ENCODE data around the gene STK17A.

Gene STK17A

DNA sequence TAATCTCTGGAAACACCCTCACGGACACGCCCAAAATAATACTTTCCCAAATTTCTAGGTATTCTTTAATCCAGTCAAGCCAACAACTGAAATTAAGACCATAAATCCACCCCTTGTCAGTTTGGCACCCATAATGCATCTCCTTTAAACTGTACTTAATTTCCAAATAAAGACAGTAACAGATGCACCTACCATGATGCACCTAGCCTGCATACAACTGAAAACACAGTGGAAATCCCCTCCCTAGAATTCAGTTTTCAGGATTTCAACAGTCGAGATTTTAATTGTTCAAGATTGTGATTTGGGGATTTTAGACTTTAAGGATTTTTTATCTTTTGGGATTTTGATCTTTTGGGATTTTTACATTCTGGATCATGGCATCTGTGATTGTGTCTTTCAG lies 17.1 kb downstream of the STK17A start:
- no peaks in the 10 kb centered on the region; the same call in none of the 2 replicates for H3K36me3 ChIP-seq (ENCODE audit: insufficient read depth, low read length)
- no peaks in the 10 kb centered on the region for H3K4me1 ChIP-seq (ENCODE audit: insufficient read depth, low read length)
- no peak overlapping the region for H3K9ac ChIP-seq (ENCODE audit: low read depth, low read length)

DNA sequence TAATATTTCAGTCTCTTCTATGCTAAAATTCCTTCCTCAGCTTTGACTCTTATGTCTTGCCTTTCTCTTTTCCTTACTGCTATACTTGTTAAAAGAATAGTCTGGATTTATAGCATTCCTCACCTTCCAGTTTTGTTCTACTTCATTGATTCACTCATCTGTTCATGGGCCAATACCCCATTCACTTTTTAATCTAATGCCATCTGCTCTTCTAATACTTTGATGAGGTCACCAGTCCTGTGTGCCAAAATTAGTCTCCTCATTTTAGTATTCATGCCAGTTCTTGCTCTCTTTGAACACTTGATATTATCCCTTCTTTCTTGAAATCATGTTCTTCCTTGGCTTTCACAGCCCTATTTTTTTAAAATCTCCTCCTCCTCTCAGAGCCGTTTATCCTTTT lies 19.3 kb downstream of the STK17A start:
- Histone ChIP-seq H3K4me1 (ENCODE audit: insufficient read depth, low read length) (no peaks in the 10 kb centered on the region), H3K9ac (ENCODE audit: low read depth, low read length) (no peak overlapping the region), H3K36me3 (ENCODE audit: insufficient read depth, low read length) (no peaks in the 10 kb centered on the region; the same call in 1 of the 2 replicates), H3K9me3 (ENCODE audit: control insufficient read depth, insufficient read depth, low read length) (peaks cover 3% of the 10 kb centered on the region; the same call in 1 of the 2 replicates)

More for the DNA sequence above, 17.1 kb downstream of the STK17A start:
- H3K9me3 ChIP-seq (ENCODE audit: control insufficient read depth, insufficient read depth, low read length) = peaks cover 1% of the 10 kb centered on the region; the same call in 1 of the 2 replicates

DNA sequence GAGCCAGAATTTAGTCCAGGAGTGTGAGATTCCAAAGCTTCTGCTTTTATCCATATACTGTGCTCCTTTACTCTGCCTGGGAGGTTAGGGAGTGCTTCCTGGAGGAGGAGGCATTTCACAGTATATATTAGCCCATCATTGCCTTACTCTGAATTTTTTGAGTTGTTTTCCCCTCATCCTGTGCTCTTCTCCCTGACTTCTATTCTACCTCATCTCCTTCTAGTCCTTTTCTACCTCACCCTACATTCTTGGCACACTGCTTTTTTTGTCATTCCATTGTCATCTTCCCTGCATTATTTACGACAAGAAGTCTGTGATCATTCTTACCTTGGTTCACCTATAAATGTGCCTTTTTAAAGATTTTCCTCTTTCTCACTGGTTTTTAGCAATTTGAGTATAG lies 21.3 kb downstream of the STK17A start:
- Histone ChIP-seq H3K9me3 (ENCODE audit: control insufficient read depth, insufficient read depth, low read length) (peaks cover 3% of the 10 kb centered on the region; the same call in 1 of the 2 replicates), H3K36me3 (ENCODE audit: insufficient read depth, low read length) (peaks cover 4% of the 10 kb centered on the region; the same call in 1 of the 2 replicates), H3K4me1 (ENCODE audit: insufficient read depth, low read length) (no peaks in the 10 kb centered on the region), H3K9ac (ENCODE audit: low read depth, low read length) (no peak overlapping the region)

DNA sequence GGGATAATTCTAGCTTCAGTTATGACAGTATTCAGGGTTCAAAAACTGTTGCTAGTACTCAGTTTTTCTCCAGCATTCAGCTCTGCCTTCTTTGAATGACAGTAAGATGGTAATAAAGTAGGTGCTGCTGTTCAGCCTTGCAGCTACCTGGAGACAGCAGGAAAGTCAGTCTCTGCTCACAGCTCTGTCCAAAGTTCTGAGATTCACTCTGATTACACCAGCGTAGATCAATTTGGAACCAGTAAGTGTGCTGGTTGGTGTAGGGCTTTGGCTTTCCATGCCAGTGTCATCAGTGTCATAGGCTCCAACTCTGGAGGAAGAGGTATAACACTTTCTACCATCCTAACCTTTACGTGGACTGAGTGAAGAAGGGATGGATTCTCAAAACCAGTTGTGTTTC lies 26.2 kb downstream of the STK17A start:
- Histone ChIP-seq H3K9me3 (ENCODE audit: control insufficient read depth, insufficient read depth, low read length) (peaks cover 3% of the 10 kb centered on the region; the same call in 1 of the 2 replicates), H3K36me3 (ENCODE audit: insufficient read depth, low read length) (peaks cover 9% of the 10 kb centered on the region), H3K4me1 (ENCODE audit: insufficient read depth, low read length) (no peaks in the 10 kb centered on the region), H3K9ac (ENCODE audit: low read depth, low read length) (no peak overlapping the region)

DNA sequence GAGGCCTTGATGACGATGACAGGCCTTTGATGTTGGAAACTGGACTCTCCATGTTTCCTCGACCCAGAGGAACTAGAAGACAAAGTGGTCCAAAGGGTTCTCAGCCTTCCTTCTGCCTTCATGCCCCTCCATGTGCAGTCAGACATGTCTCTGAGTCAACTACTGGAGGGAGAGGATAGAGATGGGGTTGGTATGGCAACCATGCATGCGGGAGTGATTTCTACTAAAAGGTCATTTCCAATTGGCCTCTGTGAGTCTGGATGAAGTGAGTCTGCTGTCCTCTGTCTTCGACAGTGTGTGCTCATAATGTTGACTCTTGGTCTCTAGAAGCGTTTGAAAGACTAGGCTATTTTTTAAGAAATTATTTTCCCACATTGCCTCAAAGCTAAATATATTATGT lies 29.2 kb downstream of the STK17A start:
- Histone ChIP-seq H3K9me3 (ENCODE audit: control insufficient read depth, insufficient read depth, low read length) (no peaks in the 10 kb centered on the region; the same call in 1 of the 2 replicates), H3K4me1 (ENCODE audit: insufficient read depth, low read length) (no peaks in the 10 kb centered on the region), H3K9ac (ENCODE audit: low read depth, low read length) (no peak overlapping the region), H3K36me3 (ENCODE audit: insufficient read depth, low read length) (peaks cover 9% of the 10 kb centered on the region)

DNA sequence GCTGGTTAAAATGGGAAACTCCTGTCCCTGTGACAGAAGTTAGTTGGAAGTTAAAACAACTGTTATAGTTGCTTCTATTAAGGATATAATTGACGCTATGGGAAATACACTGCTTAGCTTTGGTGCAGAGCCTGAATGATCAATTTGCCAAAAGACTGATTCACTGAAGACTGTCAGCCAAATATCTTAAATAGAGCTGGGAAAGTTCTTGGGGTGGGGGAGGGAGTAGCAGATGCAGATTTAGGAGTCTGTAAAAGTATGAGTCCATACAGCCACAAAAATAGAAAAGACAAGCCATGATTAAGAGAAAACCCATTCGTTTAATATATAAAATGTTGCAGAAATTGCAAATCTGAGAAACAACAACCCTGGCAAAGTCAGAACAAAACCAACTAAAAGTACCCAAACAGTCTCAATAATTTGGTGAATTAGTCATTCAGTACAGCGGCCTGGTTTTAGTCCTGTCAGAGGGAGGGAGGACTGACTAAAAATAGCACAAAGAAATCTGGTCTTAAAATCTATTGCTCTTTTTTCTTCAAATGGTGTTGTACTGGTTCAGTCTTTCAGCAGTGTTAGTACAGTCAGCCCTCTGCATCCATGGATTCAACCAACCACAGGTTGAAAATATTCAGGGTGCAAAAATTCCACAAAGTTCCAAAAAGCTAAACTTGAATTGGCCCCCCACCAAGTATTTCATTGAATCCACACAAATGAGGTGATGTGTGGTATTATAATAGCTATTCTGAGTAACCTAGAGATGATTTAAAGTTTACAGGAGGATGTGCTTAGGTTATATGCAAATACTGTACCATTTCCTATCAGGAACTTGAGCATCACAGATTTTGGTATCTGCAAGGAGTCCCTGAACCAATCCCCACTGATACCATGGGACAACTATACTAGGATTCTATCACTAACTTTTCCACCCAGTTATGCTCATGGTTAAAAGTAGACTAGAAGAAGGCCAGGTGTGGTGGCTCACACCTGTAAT lies 30.0 kb downstream of the STK17A start:
- Histone ChIP-seq H3K36me3 (ENCODE audit: insufficient read depth, low read length) (peaks cover 9% of the 10 kb centered on the region), H3K9ac (ENCODE audit: low read depth, low read length) (no peak overlapping the region), H3K9me3 (ENCODE audit: control insufficient read depth, insufficient read depth, low read length) (no peaks in the 10 kb centered on the region; the same call in 1 of the 2 replicates), H3K4me1 (ENCODE audit: insufficient read depth, low read length) (no peaks in the 10 kb centered on the region)

DNA sequence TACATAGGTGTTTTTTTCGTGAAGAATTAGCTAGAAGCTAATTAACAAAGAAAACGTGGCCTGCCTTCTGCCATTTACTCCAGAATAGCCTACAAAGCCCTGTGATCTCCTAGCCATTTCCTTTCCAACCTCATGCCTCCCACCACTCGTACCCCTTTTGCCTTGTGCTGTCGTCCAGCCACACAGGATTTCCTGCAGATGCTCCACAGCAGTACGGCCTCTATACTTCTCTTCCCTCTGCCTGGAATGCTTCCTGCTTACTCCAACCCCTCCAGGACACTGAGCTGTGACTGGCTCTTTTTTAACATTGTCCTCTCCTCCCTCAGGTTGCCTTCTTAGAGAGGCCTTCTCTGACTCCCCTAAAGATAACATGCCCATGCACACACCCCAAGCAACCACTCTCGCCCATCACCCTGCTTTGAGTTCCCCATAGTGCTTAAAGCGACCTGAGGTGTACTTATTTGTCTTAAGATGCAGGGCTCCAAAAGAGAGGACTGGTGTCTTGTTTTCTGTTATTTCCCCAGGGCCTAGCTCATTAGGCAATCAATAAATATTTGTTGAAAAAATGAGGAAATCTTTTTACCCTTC lies 32.7 kb downstream of the STK17A start:
- no peaks in the 10 kb centered on the region for H3K4me1 ChIP-seq (ENCODE audit: insufficient read depth, low read length)
- H3K9ac ChIP-seq (ENCODE audit: low read depth, low read length) = no peak overlapping the region
- H3K9me3 ChIP-seq (ENCODE audit: control insufficient read depth, insufficient read depth, low read length) = no peaks in the 10 kb centered on the region; the same call in 1 of the 2 replicates
- peaks cover 6% of the 10 kb centered on the region for H3K36me3 ChIP-seq (ENCODE audit: insufficient read depth, low read length)

DNA sequence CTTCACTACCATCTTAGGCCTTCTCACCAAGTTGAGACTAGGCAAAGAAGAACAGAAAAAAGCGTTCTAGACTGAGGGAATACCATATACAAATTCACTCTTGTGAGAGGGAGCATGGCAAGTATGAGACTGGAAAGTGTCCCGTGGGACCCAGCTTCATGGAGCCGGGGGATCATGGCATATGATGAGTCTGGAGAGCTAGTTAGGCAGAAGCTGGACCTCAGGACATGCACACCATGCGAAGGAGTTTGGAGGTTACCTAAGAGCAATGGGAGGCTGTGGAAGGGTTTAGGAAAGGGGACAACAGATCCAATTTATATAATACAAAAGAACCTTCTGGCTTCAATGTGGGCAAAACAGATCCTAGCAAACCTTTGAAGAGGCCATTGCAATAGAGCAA lies 34.1 kb downstream of the STK17A start:
- H3K9ac ChIP-seq (ENCODE audit: low read depth, low read length) = no peak overlapping the region
- H3K36me3 ChIP-seq (ENCODE audit: insufficient read depth, low read length) = peaks cover 6% of the 10 kb centered on the region
- no peaks in the 10 kb centered on the region for H3K4me1 ChIP-seq (ENCODE audit: insufficient read depth, low read length)
- no peaks in the 10 kb centered on the region; the same call in 1 of the 2 replicates for H3K9me3 ChIP-seq (ENCODE audit: control insufficient read depth, insufficient read depth, low read length)

DNA sequence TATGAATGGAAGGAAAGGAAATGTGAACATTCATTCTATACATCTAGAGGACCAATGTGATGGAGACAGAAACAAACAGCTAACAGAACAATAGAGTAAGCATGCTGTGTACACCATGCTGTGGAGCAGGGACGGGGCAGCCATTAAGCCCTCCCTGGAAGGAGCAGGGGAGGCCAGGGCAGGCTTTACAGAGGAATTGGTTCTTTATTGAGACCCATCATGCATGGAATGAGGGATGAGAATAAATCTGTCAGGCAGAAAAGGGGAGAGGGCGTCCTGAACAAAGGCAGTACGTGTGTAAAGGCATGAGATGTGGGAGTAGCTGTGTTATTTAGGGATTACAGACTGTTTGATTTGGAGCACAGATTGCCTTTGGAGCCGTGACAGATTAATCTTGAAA lies 35.2 kb downstream of the STK17A start:
- Histone ChIP-seq H3K9me3 (ENCODE audit: control insufficient read depth, insufficient read depth, low read length) (no peaks in the 10 kb centered on the region; the same call in 1 of the 2 replicates), H3K36me3 (ENCODE audit: insufficient read depth, low read length) (peaks cover 6% of the 10 kb centered on the region), H3K4me1 (ENCODE audit: insufficient read depth, low read length) (no peaks in the 10 kb centered on the region), H3K9ac (ENCODE audit: low read depth, low read length) (no peak overlapping the region)

DNA sequence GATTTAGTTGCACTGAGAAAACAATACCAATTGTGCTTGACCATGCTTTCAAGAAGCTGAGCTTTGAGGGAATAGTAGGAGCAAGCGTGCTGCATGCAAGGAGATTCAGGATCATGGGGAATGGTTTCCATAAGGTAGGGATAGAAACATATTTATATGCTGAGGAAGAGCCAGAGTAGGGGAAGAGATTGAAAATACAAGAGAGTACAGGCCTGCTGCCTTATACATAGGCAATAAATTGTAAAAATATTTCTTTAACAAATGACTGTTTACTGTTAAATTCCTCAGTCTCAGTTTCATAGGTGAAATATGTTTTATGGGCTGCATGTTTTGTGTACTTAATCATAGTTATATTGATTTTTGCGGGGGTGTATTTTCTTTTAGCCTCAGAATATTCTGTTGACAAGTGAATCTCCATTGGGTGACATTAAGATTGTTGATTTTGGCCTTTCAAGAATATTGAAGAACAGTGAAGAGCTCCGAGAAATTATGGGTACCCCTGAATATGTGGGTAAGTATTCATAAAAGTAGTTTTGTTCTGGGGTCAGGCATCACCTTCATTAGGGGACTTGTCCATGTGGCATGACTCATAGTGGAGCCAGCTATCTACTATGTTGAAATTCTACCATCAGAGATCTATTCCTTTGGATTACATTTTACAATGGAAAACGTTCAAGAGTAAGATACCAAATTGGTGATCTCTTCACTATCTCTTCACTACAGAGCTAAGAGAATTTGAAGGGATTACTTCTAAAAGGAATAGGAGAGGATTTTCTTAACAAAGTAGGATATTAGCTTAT lies 36.5 kb downstream of the STK17A start:
- no peak overlapping the region for H3K9ac ChIP-seq (ENCODE audit: low read depth, low read length)
- no peaks in the 10 kb centered on the region for H3K4me1 ChIP-seq (ENCODE audit: insufficient read depth, low read length)
- H3K9me3 ChIP-seq (ENCODE audit: control insufficient read depth, insufficient read depth, low read length) = no peaks in the 10 kb centered on the region
- H3K36me3 ChIP-seq (ENCODE audit: insufficient read depth, low read length) = peaks cover 6% of the 10 kb centered on the region; the same call in 1 of the 2 replicates

DNA sequence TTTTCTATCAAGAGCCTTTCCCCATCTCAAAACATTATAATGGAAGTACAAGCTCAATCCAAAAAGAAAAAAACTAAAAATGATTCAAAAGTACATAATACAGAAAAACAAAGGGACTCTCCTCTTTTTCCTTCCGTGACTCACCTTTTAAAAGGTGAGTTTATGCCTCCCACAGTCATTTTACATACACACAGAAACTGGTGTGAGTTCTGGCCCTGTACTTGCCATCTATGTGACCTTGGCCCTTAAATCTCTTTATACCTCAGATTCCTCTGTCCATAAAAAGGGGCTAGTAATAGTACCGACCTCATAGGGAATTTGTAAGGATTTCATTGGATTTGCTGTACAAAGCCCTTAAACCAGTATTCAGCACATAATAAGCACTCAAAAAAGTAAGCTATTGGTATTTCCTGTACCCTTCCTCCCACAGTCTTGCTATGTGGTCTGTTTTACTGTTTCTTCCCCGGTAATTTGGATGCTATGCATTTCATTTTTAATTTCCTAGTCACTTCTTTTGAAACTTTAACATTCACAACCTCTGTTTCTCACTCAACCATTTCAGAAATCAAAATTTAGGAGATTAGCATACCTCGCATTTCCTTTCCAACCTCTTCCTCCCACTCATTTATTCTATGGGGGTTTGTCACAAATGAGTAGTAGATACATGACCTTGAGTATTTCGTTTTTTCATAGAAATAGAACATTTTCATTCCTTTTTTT lies 39.0 kb downstream of the STK17A start:
- H3K9me3 ChIP-seq (ENCODE audit: control insufficient read depth, insufficient read depth, low read length) = no peaks in the 10 kb centered on the region
- H3K4me1 ChIP-seq (ENCODE audit: insufficient read depth, low read length) = peaks cover 5% of the 10 kb centered on the region
- no peak overlapping the region for H3K9ac ChIP-seq (ENCODE audit: low read depth, low read length)
- peaks cover 6% of the 10 kb centered on the region; the same call in 1 of the 2 replicates for H3K36me3 ChIP-seq (ENCODE audit: insufficient read depth, low read length)

DNA sequence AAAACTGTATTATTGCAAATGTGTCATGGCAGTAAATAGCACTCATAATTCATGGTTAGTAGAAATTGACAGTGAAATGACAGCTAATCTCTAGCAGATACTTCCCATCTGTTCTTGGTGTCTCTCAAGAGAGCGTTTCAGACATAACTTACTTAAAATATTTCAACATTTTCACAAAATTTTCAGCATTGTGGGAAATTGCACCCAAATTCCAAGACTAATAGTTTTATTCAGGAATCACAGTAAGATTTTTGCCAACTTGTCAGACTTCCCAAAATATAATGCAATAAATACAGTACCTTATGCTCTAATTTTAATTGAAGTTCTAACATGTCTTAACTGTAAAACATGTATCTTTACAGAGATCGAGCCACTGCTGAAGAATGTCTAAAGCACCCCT lies 41.2 kb downstream of the STK17A start:
- Histone ChIP-seq H3K9me3 (ENCODE audit: control insufficient read depth, insufficient read depth, low read length) (no peaks in the 10 kb centered on the region), H3K36me3 (ENCODE audit: insufficient read depth, low read length) (peaks cover 3% of the 10 kb centered on the region; the same call in 1 of the 2 replicates), H3K4me1 (ENCODE audit: insufficient read depth, low read length) (peaks cover 5% of the 10 kb centered on the region), H3K9ac (ENCODE audit: low read depth, low read length) (no peak overlapping the region)

DNA sequence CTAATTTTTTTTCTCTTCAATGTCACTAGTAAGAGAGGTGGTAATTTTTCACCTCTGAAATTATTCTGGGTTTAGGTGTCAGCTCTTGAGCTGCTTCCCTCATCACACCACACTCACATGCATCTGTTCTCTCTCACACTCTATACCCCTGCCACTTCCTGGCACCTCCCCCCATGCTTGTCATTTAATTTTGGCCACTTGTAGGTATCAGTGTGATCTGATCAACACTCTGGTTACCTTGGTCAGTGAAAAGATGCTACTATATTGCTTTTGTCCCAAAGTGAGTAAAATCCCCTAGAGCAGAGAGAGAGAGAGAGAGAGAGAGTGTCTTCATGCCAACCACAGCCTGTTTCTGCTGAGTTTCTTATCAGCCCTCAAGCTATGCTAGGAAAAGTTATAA lies 42.5 kb downstream of the STK17A start:
- no peak overlapping the region for H3K9ac ChIP-seq (ENCODE audit: low read depth, low read length)
- H3K4me1 ChIP-seq (ENCODE audit: insufficient read depth, low read length) = peaks cover 5% of the 10 kb centered on the region
- H3K9me3 ChIP-seq (ENCODE audit: control insufficient read depth, insufficient read depth, low read length) = no peaks in the 10 kb centered on the region
- no peaks in the 10 kb centered on the region for H3K36me3 ChIP-seq (ENCODE audit: insufficient read depth, low read length)

All from ES-I3 (cell line).